K562 (cell line): Measurements from ENCODE around the gene HOXB7. TPM values are rescaled to one million over a fixed set of nuclear protein-coding genes. Genes with fewer than 3 reads are reported as not detected.
A peak's percentile ranks its signal among the peaks of the same experiment; 100 is the strongest.

ENCODE experiments used
- CREB1 ChIP-seq, 2 experiments: sonication (generic) in 1 of 2; formaldehyde crosslinking in 1 of 2; IDR thresholded peaks; 2 replicates each; pipeline versions ENCODE4 v1.6.1 to v1.8.0; 2012 to 2022; ENCODE audit warnings: inconsistent platforms in 1 of 2, mild to moderate bottlenecking in 1 of 2, missing genetic modification reagents in 1 of 2, moderate library complexity in 1 of 2
- CTBP1 ChIP-seq: fragments of 450-650 bp; IDR thresholded peaks from 2 replicates; pipeline ENCODE4 v1.6.1; 2016; ENCODE audit warnings: borderline replicate concordance
- DMBX1 ChIP-seq: fragments of 250-450 bp; sonication (Bioruptor Pico); IDR thresholded peaks from 2 replicates; pipeline ENCODE4 v1.8.0; 2022; ENCODE audit warnings: inconsistent platforms, mild to moderate bottlenecking, moderate library complexity, borderline replicate concordance
- FOS ChIP-seq: IDR thresholded peaks from 3 replicates; pipeline ENCODE4 v1.6.1; 2011; ENCODE audit not compliant: insufficient read length; ENCODE audit errors: extremely low read depth
- FOXK2 ChIP-seq, 2 experiments: fragments of 450-650 bp; IDR thresholded peaks in 1 of 2; conservative IDR thresholded peaks in 1 of 2; 2 replicates each; pipeline ENCODE4 v1.6.1; 2016; ENCODE audit warnings: low read depth in 2 of 2, mild to moderate bottlenecking in 1 of 2
- HBP1 ChIP-seq: fragments of 450-650 bp; formaldehyde crosslinking; IDR thresholded peaks from 2 replicates; pipeline ENCODE4 v1.4.0; 2022; ENCODE audit warnings: missing genetic modification characterization
- IRF9 ChIP-seq: fragments of 450-650 bp; IDR thresholded peaks from 2 replicates; pipeline ENCODE4 v1.6.1; 2016; ENCODE audit warnings: missing biosample characterization, missing genetic modification characterization
- MECOM ChIP-seq: fragments of 250-450 bp; sonication (Bioruptor Pico); IDR thresholded peaks from 2 replicates; pipeline ENCODE4 v1.8.0; 2022; ENCODE audit warnings: inconsistent platforms
- MEF2D ChIP-seq: conservative IDR thresholded peaks from 2 replicates; pipeline ENCODE4 v1.6.1; 2016; ENCODE audit warnings: low read depth, missing genetic modification characterization, missing compliant biosample characterization
- SMAD4 ChIP-seq: fragments of 250-450 bp; sonication (Bioruptor Pico); conservative IDR thresholded peaks from 2 replicates; pipeline ENCODE4 v1.8.0; 2021; ENCODE audit warnings: inconsistent platforms, mild to moderate bottlenecking, moderate library complexity
- SPI1 ChIP-seq: IDR thresholded peaks from 2 replicates; pipeline ENCODE4 v1.6.1; 2011; ENCODE audit warnings: low read depth, low read length, control low read depth, borderline replicate concordance
- ZNF518B ChIP-seq: fragments of 250-450 bp; sonication (Bioruptor Pico); IDR thresholded peaks from 2 replicates; pipeline ENCODE4 v1.5.0; 2021; ENCODE audit warnings: mild to moderate bottlenecking, moderate library complexity
- polyA plus RNA-seq, 8 experiments: library from polyadenylated mRNA; depleted of rRNA in 4 of 8; stranded (reverse) in 5 of 8; unstranded in 3 of 8; fragments of >200 nt; fragmentation: Nextera tagmentation in 2 of 8; fragmentation: Illumina TruSeq in 1 of 8; extraction: Ambion mirVana in 2 of 8; extraction: Trizol in 1 of 8; gene quantifications; 2 replicates each; pipeline versions ENCODE4 v1.2.1 to v1.2.3, GENCODE V29; 2011 to 2014; ENCODE audit warnings: inconsistent platforms in 1 of 8, missing spikeins in 1 of 8
- total RNA-seq, 7 experiments: library from RNA; depleted of rRNA in 6 of 7; stranded (reverse); fragments of >200 nt in 6 of 7; fragmentation: Illumina TruSeq in 2 of 7; extraction: Trizol in 2 of 7; gene quantifications; 2 replicates each; pipeline versions ENCODE4 v1.2.1 to v1.2.3, GENCODE V29; 2011 to 2021; ENCODE audit warnings: low replicate concordance in 1 of 7
- TF ChIP-seq, protein P1 (sequence below): IDR thresholded peaks from 2 replicates; pipeline ENCODE4 v1.6.1; 2016; ENCODE audit warnings: missing genetic modification characterization, missing compliant biosample characterization
- TF ChIP-seq, protein P2 (sequence below): fragments of 450-650 bp; formaldehyde crosslinking; IDR thresholded peaks from 2 replicates; pipeline ENCODE4 v1.4.0; 2020; ENCODE audit warnings: mild to moderate bottlenecking, mixed read lengths
- TF ChIP-seq, protein P3 (sequence below): fragments of 250-450 bp; sonication (Bioruptor Pico); IDR thresholded peaks from 2 replicates; pipeline ENCODE4 v1.6.1; 2021; ENCODE audit warnings: mild to moderate bottlenecking

HOXB7 gene
- total and polyA plus RNA-seq, 9 of the 15 experiments (the other 6 are each of a cell fraction or from before 2014, with no cell fraction given) = 5.5 to 16.7 (median 8.3) TPM

DNA sequence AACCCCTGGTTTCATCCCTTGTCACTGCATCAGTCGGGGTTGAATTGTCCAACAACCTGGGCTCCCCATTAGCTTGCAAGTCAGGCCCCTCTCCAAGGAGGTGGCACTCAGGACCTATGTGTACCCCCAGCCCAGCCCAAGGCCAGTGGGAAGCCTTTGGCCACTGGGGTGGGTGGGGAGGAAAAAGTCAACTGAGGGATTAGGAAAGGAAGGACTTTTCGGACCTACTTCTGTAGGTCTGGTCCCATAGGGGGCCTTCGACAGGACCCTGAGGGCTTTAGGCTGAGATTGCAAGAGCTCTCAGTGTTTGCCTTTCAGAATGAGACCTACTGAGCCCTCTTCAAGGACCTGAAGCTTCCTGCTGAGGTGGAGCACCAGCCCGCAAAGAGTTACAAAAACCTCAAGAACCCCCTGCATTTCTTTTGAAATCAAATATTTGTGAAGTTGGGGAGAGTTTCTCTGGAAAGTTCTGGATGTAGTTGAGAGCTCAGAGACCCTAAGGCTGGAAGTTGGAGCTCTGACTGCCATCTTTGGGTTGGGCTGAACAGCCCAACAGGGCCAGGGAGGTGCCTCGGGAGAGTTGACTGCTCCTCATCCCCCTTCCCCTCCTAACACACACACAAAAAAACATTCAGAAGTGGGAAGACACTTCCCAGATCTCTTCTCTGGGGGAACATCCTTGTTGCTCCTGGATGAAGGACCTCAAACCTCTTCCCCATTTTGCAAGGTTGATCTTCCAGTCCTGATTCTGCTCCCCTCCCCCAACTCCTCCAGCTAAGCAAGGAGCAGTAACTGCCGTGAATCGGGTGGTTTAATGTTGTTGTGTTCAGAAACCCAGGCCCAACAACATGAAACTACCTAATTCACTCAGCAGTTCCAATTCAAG is 21.1 kb upstream of the HOXB7 start (continued):
- TF ChIP-seq IRF9 (tag) (0 out of 2 replicates have a peak, but pooled peaks have one; percentile 13), ZNF518B (no peak), CREB1 (IDR thresholded peaks at IDR 0.05) (no peak), CREB1 (CRISPR knock-in tag; IDR thresholded peaks at IDR 0.05) (no peak), SPI1 (peak; percentile 81), CTBP1 (peak; percentile 32; the same call in 1 of the 2 replicates), DMBX1 (CRISPR knock-in tag) (0 out of 2 replicates have a peak, but pooled peaks have one; percentile 33), MEF2D (tag) (0 out of 2 replicates have a peak, but pooled peaks have one; percentile 48), MECOM (CRISPR knock-in tag) (0 out of 2 replicates have a peak, but pooled peaks have one; percentile 25), FOS (no peak), FOXK2 (conservative IDR thresholded peaks at IDR 0.05 in 1 of 2, IDR thresholded peaks at IDR 0.05 in 1 of 2; ENCODE audit: low read depth in 2 of 2) (0 out of 4 replicates have a peak, but pooled peaks of 1 of the 2 experiments have one; percentile 25), HBP1 (CRISPR knock-in tag) (no peak), SMAD4 (CRISPR knock-in tag) (0 out of 2 replicates have a peak, but pooled peaks have one; percentile 28)
- TF ChIP-seq, protein P1, sequence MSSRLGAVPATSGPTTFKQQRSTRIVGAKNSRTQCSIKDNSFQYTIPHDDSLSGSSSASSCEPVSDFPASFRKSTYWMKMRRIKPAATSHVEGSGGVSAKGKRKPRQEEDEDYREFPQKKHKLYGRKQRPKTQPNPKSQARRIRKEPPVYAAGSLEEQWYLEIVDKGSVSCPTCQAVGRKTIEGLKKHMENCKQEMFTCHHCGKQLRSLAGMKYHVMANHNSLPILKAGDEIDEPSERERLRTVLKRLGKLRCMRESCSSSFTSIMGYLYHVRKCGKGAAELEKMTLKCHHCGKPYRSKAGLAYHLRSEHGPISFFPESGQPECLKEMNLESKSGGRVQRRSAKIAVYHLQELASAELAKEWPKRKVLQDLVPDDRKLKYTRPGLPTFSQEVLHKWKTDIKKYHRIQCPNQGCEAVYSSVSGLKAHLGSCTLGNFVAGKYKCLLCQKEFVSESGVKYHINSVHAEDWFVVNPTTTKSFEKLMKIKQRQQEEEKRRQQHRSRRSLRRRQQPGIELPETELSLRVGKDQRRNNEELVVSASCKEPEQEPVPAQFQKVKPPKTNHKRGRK (tag) = no peak
- TF ChIP-seq, protein P2, sequence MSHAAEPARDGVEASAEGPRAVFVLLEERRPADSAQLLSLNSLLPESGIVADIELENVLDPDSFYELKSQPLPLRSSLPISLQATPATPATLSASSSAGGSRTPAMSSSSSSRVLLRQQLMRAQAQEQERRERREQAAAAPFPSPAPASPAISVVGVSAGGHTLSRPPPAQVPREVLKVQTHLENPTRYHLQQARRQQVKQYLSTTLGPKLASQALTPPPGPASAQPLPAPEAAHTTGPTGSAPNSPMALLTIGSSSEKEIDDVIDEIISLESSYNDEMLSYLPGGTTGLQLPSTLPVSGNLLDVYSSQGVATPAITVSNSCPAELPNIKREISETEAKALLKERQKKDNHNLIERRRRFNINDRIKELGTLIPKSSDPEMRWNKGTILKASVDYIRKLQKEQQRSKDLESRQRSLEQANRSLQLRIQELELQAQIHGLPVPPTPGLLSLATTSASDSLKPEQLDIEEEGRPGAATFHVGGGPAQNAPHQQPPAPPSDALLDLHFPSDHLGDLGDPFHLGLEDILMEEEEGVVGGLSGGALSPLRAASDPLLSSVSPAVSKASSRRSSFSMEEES (CRISPR knock-in tag) = no peak
- TF ChIP-seq, protein P3, sequence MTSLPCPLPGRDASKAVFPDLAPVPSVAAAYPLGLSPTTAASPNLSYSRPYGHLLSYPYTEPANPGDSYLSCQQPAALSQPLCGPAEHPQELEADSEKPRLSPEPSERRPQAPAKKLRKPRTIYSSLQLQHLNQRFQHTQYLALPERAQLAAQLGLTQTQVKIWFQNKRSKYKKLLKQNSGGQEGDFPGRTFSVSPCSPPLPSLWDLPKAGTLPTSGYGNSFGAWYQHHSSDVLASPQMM (CRISPR knock-in tag) = no peak
